Gastrocnemius medialis (tissue), 4 donors: ENCODE data around the gene CPTP. TPM values are rescaled to one million over a fixed set of nuclear protein-coding genes. Genes with fewer than 3 reads are reported as not detected.

Experiments used
- ATAC-seq, 2 donors: fragments of 150-250 bp; one replicate each; pipeline ENCODE4 v1.9.1; 2016
- DNase-seq, 2 donors: peaks; one replicate each; pipeline ENCODE4 v3.0.0-alpha.2; 2019
- H3K27ac ChIP-seq, 4 donors: fragments of 200-600 bp; sonication (generic); 1 replicate in 1 of 4; 2 replicates in 3 of 4; pipeline ENCODE4 v1.5.1; 2016 to 2018; ENCODE audit warnings: mild to moderate bottlenecking in 2 of 4, moderate library complexity in 1 of 4
- H3K27me3 ChIP-seq, 3 donors: fragments of 200-600 bp; sonication (generic) in 2 of 3; 1 replicate in 1 of 3; 2 replicates in 2 of 3; pipeline versions ENCODE4 v1.5.1 to v1.6.0; 2016 to 2019; ENCODE audit warnings: mild to moderate bottlenecking in 1 of 3, moderate library complexity in 1 of 3
- H3K36me3 ChIP-seq, 2 donors: fragments of 200-600 bp; sonication (generic) in 1 of 2; one replicate each; pipeline ENCODE4 v1.5.1; 2017 to 2018
- H3K4me1 ChIP-seq, 2 donors: fragments of 200-600 bp; sonication (generic) in 1 of 2; one replicate each; pipeline ENCODE4 v1.5.1; 2016 to 2017; ENCODE audit warnings: mild to moderate bottlenecking in 2 of 2
- H3K4me3 ChIP-seq, 4 donors: fragments of 200-600 bp; sonication (generic) in 3 of 4; 1 replicate in 1 of 4; 2 replicates in 3 of 4; pipeline ENCODE4 v1.5.1; 2016 to 2019; ENCODE audit warnings: mild to moderate bottlenecking in 2 of 4
- H3K9me3 ChIP-seq, 3 donors: fragments of 200-600 bp; sonication (generic) in 2 of 3; 1 replicate in 1 of 3; 2 replicates in 2 of 3; pipeline ENCODE4 v1.5.1; 2016 to 2019
- CTCF ChIP-seq, 5 experiments: fragments of 450-650 bp in 3 of 5; fragments of 200-600 bp in 2 of 5; sonication (generic) in 2 of 5; IDR thresholded peaks in 4 of 5; conservative IDR thresholded peaks in 1 of 5; 1 replicate in 4 of 5; 2 replicates in 1 of 5; pipeline ENCODE4 v1.5.1; 2016 to 2019; ENCODE audit warnings: antibody characterized with exemption in 5 of 5, mild to moderate bottlenecking in 3 of 5, moderate library complexity in 3 of 5
- POLR2A ChIP-seq, 2 donors: fragments of 450-650 bp; IDR thresholded peaks; one replicate each; pipeline ENCODE4 v1.6.1; 2017; ENCODE audit warnings: antibody characterized with exemption in 2 of 2, mild to moderate bottlenecking in 2 of 2, moderate library complexity in 2 of 2
- in situ Hi-C, 4 donors: fragments of 200-750 bp; cut with MboI; loops; one replicate each; pipeline versions ENCODE4 v1.15.0 to v1.8.0; 2017; ENCODE audit warnings: low sequenced_read_pairs in 4 of 4
- intact Hi-C: fragments of 100-400 bp; cut with DNase I; formaldehyde crosslinking; loops from one replicate; pipeline ENCODE4 v1.15.1; 2023; ENCODE audit warnings: low total_unique reads
- total RNA-seq, 4 donors: library from RNA; depleted of rRNA; stranded (reverse); fragments of >200 nt; gene quantifications; one replicate each; pipeline versions ENCODE4 v1.1.0 to v1.2.3, GENCODE V29; 2016

CPTP gene
- total RNA-seq, 4 donors from 2014 or later, result 22.7 to 64.9 (median 34.0) TPM

GRCh38 chr1:1291548-1292441, 32.8 kb upstream of the CPTP start:
- no peak overlapping the region for H3K4me3 ChIP-seq
- peaks cover 0 to 8% of the 10 kb centered on the region in 2 donors for H3K36me3 ChIP-seq
- H3K4me1 ChIP-seq, result no peaks in the 10 kb centered on the region
- H3K27me3 ChIP-seq, result peaks cover 3 to 11% (median 8%) of the 10 kb centered on the region in 3 donors
- in situ Hi-C loops, result no loop called here
- intact Hi-C loops, result loop anchor here (2.0 to 5.0 kb wide), 2 partner anchors 169 to 259 kb away; no protein-coding TSS in a partner anchor
- ATAC-seq (peak; percentile 48 to 79), DNase-seq (peak in 1 of 2 donors; percentile 54)
- H3K27ac ChIP-seq, result no peak overlapping the region
- no peaks in the 10 kb centered on the region for H3K9me3 ChIP-seq
- TF ChIP-seq CTCF (IDR thresholded peaks at IDR 0.05 in 4 of 5, conservative IDR thresholded peaks at IDR 0.05 in 1 of 5) (peak; percentile 26 to 68 (median 63)), POLR2A (IDR thresholded peaks at IDR 0.05) (no peak)

DNA sequence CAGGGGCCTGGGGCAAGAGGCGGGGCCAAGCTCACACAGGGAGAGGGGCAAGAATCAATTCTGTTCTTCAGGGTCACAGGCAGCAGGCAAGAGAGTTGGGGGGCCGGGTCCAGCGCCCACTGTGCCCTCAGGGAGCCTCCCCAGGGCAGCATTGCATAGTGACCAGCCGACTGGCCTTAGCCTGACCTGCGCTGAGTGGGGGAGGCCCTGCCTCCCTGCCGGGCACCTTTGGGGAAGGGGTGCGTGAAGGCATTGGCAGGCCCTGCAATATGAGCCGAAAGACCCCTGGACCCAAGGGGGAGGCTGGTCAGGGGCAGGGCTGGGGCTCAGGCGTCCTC, 32.2 kb upstream of the CPTP start:
- Histone ChIP-seq H3K4me1 (no peaks in the 10 kb centered on the region), H3K36me3 (peaks cover 0 to 8% of the 10 kb centered on the region in 2 donors), H3K4me3 (no peak overlapping the region), H3K9me3 (no peaks in the 10 kb centered on the region), H3K27ac (no peak overlapping the region), H3K27me3 (peaks cover 0 to 5% (median 2%) of the 10 kb centered on the region in 3 donors)
- ATAC-seq (no peak), DNase-seq (no peak)
- in situ Hi-C loops, result no loop called here
- intact Hi-C loops, result loop anchor here (5.0 kb wide), 1 partner anchor 260 kb away; no protein-coding TSS in a partner anchor
- TF ChIP-seq POLR2A (IDR thresholded peaks at IDR 0.05) (no peak), CTCF (IDR thresholded peaks at IDR 0.05 in 4 of 5, conservative IDR thresholded peaks at IDR 0.05 in 1 of 5) (no peak)

- no peak for ATAC-seq
- H3K36me3 ChIP-seq, result peaks cover 0 to 8% of the 10 kb centered on the region in 2 donors
- no peak overlapping the region for H3K4me3 ChIP-seq
- no peaks in the 10 kb centered on the region for H3K4me1 ChIP-seq
- H3K27me3 ChIP-seq, result peaks cover 0 to under 1% (median 0%) of the 10 kb centered on the region in 3 donors
- in situ Hi-C loops (no loop called here), intact Hi-C loops (loop anchor here (5.0 kb wide), 1 partner anchor 261 kb away; no protein-coding TSS in a partner anchor)
- TF ChIP-seq CTCF (IDR thresholded peaks at IDR 0.05 in 4 of 5, conservative IDR thresholded peaks at IDR 0.05 in 1 of 5), result no peak
- TF ChIP-seq POLR2A (IDR thresholded peaks at IDR 0.05), result no peak
- no peak for DNase-seq
- H3K9me3 ChIP-seq, result no peaks in the 10 kb centered on the region
- H3K27ac ChIP-seq, result no peak overlapping the region
Observed at GRCh38 chr1:1292851-1293250, 31.8 kb upstream of the CPTP start.

DNA sequence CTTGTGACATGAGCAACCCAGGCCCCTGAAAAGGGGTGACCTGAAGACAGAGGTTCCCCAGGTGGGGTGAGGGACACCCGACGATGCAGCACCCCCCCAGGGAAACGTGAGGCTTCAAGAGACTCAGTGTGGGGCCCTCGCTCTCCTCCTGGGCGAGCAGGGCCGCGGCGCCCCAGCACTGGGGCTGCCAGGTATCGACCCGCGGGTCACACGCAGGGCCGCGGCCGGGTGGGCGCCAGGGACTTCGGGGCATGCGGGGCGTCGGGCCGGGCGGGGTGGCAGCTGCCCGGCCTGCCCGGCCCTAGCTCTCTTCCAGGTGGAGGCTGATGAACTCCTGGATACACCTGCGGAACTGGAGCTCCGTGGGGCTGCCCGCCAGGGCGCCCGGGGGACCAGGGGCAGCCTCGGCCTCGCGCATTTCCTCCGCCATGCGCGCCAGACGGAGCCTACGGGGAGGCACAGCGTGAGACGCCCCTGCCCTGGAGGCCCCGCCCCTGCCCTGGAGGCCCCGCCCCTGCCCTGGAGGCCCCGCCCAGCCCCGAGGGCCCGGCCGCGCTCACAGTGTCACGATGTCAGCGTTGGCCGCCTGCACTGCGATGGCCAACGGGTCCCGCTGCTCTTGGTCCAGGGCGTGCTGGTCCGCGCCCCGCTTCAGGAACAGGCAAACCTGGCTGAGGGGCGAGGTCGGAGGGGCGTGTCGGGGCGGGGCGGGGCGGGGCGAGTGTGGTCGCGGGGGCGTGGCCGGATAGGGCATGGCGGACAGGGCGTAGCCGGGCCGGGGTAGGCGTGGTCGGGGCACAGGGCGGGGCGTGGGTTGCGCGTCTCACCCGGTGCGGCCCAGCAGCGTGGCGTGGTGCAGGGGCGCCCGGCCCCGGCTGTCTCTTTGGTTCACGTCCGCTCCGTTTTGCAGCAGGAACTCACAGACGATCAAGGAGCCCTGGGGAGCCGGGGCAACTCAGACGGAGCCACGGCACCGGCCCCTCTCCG, 31.0 kb upstream of the CPTP start:
- H3K36me3 ChIP-seq, result peaks cover 0 to 8% of the 10 kb centered on the region in 2 donors
- H3K4me3 ChIP-seq, result no peak overlapping the region
- H3K27ac ChIP-seq, result no peak overlapping the region
- H3K27me3 ChIP-seq, result no peaks in the 10 kb centered on the region
- DNase-seq (no peak), ATAC-seq (no peak)
- H3K9me3 ChIP-seq, result no peaks in the 10 kb centered on the region
- intact Hi-C loops, result loop anchor here (5.0 kb wide), 1 partner anchor 261 kb away; no protein-coding TSS in a partner anchor
- no peaks in the 10 kb centered on the region for H3K4me1 ChIP-seq
- TF ChIP-seq CTCF (IDR thresholded peaks at IDR 0.05 in 4 of 5, conservative IDR thresholded peaks at IDR 0.05 in 1 of 5), result no peak
- no peak for TF ChIP-seq POLR2A (IDR thresholded peaks at IDR 0.05)
- in situ Hi-C loops, result no loop called here
